ENCODE data around the gene HCFC1R1.

GRCh38 chr16:3017794-3018506 lies 5.8 kb downstream of the HCFC1R1 start, which contains the start of gene CLDN6:
- no peak for TF ChIP-seq CEBPB (IDR thresholded peaks at IDR 0.05; ENCODE audit: low read depth, low read length)
- peak; percentile 73; the same call in 1 of the 2 replicates for TF ChIP-seq TCF12 (IDR thresholded peaks at IDR 0.05; ENCODE audit: low read depth, low read length)
- peak; percentile 98 to 99 for TF ChIP-seq POLR2A (IDR thresholded peaks at IDR 0.05; ENCODE audit: control extremely low read depth in 1 of 2, low read depth in 2 of 2, low read length in 2 of 2)
- peak; percentile 72 to 81 for TF ChIP-seq RAD21 (IDR thresholded peaks at IDR 0.05 in 1 of 2, conservative IDR thresholded peaks at IDR 0.05 in 1 of 2; ENCODE audit: low read depth in 2 of 2, low read length in 2 of 2)
- peak; percentile 85 to 94 (median 92) for TF ChIP-seq CTCF (IDR thresholded peaks at IDR 0.05; ENCODE audit: control extremely low read depth in 1 of 3, insufficient read depth in 1 of 3, low read depth in 1 of 3, low read length in 3 of 3)
- peak in 1 of 2 experiments; percentile 73; a peak in 1 of 3 replicates for TF ChIP-seq EP300 (IDR thresholded peaks at IDR 0.05; ENCODE audit: borderline replicate concordance in 1 of 2, low read depth in 2 of 2, low read length in 2 of 2)
- TF ChIP-seq BACH1 (IDR thresholded peaks at IDR 0.05; ENCODE audit: low read length), result no peak
- peak; percentile 93 for TF ChIP-seq JUND (IDR thresholded peaks at IDR 0.05; ENCODE audit: low read length)
- peak; percentile 72; the same call in 1 of the 2 replicates for TF ChIP-seq GTF2F1 (IDR thresholded peaks at IDR 0.05; ENCODE audit: borderline replicate concordance, low read depth, low read length)
- TF ChIP-seq TAF1 (IDR thresholded peaks at IDR 0.05; ENCODE audit: low read depth, low read length), result peak; percentile 97
- peak; percentile 68; the same call in 1 of the 2 replicates for TF ChIP-seq KDM1A (IDR thresholded peaks at IDR 0.05; ENCODE audit: borderline replicate concordance, low read length)
- peak; percentile 97 for TF ChIP-seq PHF8 (conservative IDR thresholded peaks at IDR 0.05; ENCODE audit: low read depth, low read length)
- TF ChIP-seq HDAC6 (IDR thresholded peaks at IDR 0.05; ENCODE audit: low read depth, low read length), result no peak

Data from H1 (cell line).